ENCODE results near the gene NOSIP.

GRCh38 chr19:49613374-49613773 is 33.0 kb upstream of the NOSIP start:
- TF ChIP-seq CTCF (conservative IDR thresholded peaks at IDR 0.05; ENCODE audit: low read length) (no peak), EZH2phosphoT487 (IDR thresholded peaks at IDR 0.05; ENCODE audit: borderline replicate concordance, low read depth, low read length) (no peak)
